Gastroesophageal sphincter (tissue), 3 donors: ENCODE data around the gene ASTL.

ENCODE experiments used
- CTCF ChIP-seq, 4 experiments: fragments of 200-600 bp in 2 of 4; fragments of 450-650 bp in 2 of 4; sonication (generic) in 1 of 4; IDR thresholded peaks; one replicate each; pipeline ENCODE4 v1.5.1; 2017 to 2019; ENCODE audit warnings: antibody characterized with exemption in 4 of 4, mild to moderate bottlenecking in 2 of 4, moderate library complexity in 2 of 4
- EP300 ChIP-seq: sonication (generic); formaldehyde crosslinking; IDR thresholded peaks from one replicate; pipeline ENCODE4 v1.6.1; 2017; ENCODE audit warnings: antibody characterized with exemption, mild to moderate bottlenecking
- POLR2AphosphoS5 ChIP-seq: sonication (generic); formaldehyde crosslinking; IDR thresholded peaks from one replicate; pipeline ENCODE4 v1.6.1; 2017; ENCODE audit warnings: antibody characterized with exemption

GRCh38 chr2:96081042-96081441, 57.3 kb downstream of the ASTL start:
- no peak for TF ChIP-seq CTCF (IDR thresholded peaks at IDR 0.05)
- TF ChIP-seq POLR2AphosphoS5: no peak
- no peak for TF ChIP-seq EP300
